Glutamatergic neuron (in vitro differentiated cells): ENCODE measurements around the gene CTXND2. TPM values are rescaled to one million over a fixed set of nuclear protein-coding genes. Genes with fewer than 3 reads are reported as not detected.
"Not testable (repeated sequence)": the region's sequence is repeated elsewhere in the genome, so short reads cannot be mapped to it uniquely, and the experiment has no call there.

Source experiments
- DNase-seq: peaks from one replicate; pipeline ENCODE4 v3.0.0; 2022
- H3K27ac Mint-ChIP-seq: one replicate; pipeline ENCODE4 v1.8.0; 2020; ENCODE audit warnings: mild to moderate bottlenecking, mixed read lengths, inconsistent platforms; ENCODE audit not compliant: unreplicated experiment
- H3K27me3 Mint-ChIP-seq: one replicate; pipeline ENCODE4 v1.8.0; 2020; ENCODE audit warnings: mild to moderate bottlenecking, moderate library complexity, mixed read lengths, inconsistent platforms; ENCODE audit not compliant: unreplicated experiment
- H3K36me3 Mint-ChIP-seq: one replicate; pipeline ENCODE4 v1.8.0; 2020; ENCODE audit warnings: mild to moderate bottlenecking, mixed read lengths, inconsistent platforms; ENCODE audit not compliant: unreplicated experiment
- H3K4me1 Mint-ChIP-seq: one replicate; pipeline ENCODE4 v1.8.0; 2020; ENCODE audit warnings: mild to moderate bottlenecking, low read depth, mixed read lengths, inconsistent platforms; ENCODE audit not compliant: unreplicated experiment
- H3K4me3 Mint-ChIP-seq: one replicate; pipeline ENCODE4 v1.8.0; 2020; ENCODE audit warnings: mild to moderate bottlenecking, mixed read lengths, inconsistent platforms; ENCODE audit not compliant: unreplicated experiment
- H3K9me3 Mint-ChIP-seq: one replicate; pipeline ENCODE4 v1.8.0; 2020; ENCODE audit warnings: mild to moderate bottlenecking, moderate library complexity, mixed read lengths, inconsistent platforms; ENCODE audit not compliant: unreplicated experiment
- CTCF ChIP-seq: fragments of 200-600 bp; sonication (generic); IDR thresholded peaks from one replicate; pipeline ENCODE4 v1.5.0; 2021; ENCODE audit not compliant: partially characterized antibody, unreplicated experiment
- total RNA-seq: library from RNA; stranded (reverse); fragmentation: NEBNext Ultra II Directional; extraction: Animal tissue kit (Norgen Biotek cat#: 25700); gene quantifications from one replicate; pipeline ENCODE4 v1.2.1, GENCODE V29; 2021; ENCODE audit not compliant: unreplicated experiment

CTXND2 gene
- total RNA-seq, 1 donor from 2014 or later, result not detected

DNA sequence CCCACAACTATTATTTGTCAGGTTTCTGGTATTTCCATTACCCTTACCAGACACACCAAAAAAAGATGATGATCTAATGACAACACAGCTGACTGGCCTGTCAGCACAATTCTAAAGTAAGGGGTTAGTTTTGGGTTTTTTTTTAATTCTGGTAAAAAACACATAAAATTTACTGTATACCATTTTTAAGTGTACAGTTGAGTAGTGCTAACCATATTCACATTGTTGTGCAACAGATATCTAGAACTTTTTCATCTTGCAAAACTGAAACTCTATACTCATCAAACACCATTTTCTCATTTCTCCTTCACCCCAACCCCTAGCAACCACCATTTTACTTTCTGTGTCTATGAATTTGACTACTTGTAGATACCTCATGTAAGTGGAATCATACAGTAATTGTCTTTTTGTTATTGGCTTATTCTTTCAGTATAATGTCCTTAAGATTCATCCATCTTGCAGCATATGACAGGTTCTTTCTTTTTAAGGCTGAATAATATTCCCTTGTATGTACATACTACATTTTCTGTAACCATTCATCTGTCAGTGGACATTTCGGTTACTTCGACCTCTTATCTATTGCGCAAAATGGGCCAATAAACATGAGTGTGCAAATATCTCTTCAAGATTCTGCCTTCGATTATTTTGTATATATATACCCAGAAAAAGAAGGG, 40.3 kb upstream of the CTXND2 start:
- no peaks in the 10 kb centered on the region for H3K36me3 Mint-ChIP-seq
- no peak for TF ChIP-seq CTCF
- H3K4me1 Mint-ChIP-seq, result no peaks in the 10 kb centered on the region
- H3K27ac Mint-ChIP-seq, result no peak overlapping the region
- no peak for DNase-seq
- no peaks in the 10 kb centered on the region for H3K27me3 Mint-ChIP-seq
- no peaks in the 10 kb centered on the region for H3K9me3 Mint-ChIP-seq
- H3K4me3 Mint-ChIP-seq, result no peak overlapping the region

DNA sequence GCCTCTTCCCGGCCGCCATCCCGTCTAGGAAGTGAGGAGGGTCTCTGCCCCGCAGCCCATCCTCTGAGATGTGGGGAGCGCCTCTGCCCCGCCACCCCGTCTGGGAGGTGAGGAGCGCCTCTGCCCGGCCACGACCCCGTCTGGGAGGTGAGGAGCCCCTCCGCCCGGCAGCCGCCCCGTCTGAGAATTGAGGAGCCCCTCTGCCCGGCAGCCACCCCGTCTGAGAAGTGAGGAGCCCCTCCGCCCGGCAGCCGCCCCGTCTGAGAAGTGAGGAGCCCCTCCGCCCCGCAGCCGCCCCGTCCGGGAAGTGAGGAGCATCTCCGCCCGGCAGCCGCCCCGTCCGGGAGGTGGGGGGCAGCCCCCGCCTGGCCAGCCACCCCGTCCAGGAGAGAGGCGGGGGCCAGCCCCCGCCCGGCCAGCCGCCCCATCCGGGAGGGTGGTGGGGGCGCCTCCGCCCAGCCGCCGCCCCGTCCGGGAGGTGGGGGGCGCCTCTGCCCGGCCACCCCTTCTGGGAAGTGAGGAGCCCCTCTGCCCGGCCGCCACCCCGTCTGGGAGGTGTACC, 36.1 kb upstream of the CTXND2 start:
- not testable (repeated sequence) for H3K27ac Mint-ChIP-seq, H3K9me3 Mint-ChIP-seq, H3K27me3 Mint-ChIP-seq, DNase-seq, H3K4me3 Mint-ChIP-seq, H3K4me1 Mint-ChIP-seq
- H3K36me3 Mint-ChIP-seq, result peaks cover 22% of the 10 kb centered on the region

GRCh38 chr1:150852734-150853133, 34.2 kb upstream of the CTXND2 start:
- H3K9me3 Mint-ChIP-seq, H3K4me3 Mint-ChIP-seq, H3K4me1 Mint-ChIP-seq, H3K27ac Mint-ChIP-seq, DNase-seq, H3K27me3 Mint-ChIP-seq: not testable (repeated sequence)
- H3K36me3 Mint-ChIP-seq, result peaks cover 22% of the 10 kb centered on the region

DNA sequence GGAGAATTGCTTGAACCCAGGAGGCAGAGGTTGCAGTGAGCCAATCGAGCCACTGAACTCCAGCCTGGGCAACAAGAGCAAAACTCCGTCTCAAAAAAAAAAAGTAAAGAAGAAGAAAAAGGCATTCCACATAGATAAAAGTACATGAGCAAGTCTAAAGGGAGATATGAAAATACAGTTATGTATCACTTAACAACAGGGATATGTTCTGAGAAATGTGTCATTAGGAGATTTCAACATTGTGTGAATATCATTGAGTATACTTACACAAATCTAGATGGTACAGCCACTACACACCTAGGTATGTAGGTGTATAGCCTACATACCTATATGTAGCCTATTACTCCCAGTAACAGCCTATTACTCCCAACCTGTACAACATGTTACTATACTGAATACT, 23.2 kb upstream of the CTXND2 start:
- Mint-ChIP-seq H3K36me3 (no peaks in the 10 kb centered on the region), H3K27ac (no peak overlapping the region), H3K4me3 (no peak overlapping the region), H3K4me1 (no peaks in the 10 kb centered on the region), H3K9me3 (no peaks in the 10 kb centered on the region), H3K27me3 (no peaks in the 10 kb centered on the region)
- DNase-seq, result no peak
- no peak for TF ChIP-seq CTCF

- H3K4me1 Mint-ChIP-seq, DNase-seq, H3K27me3 Mint-ChIP-seq, H3K9me3 Mint-ChIP-seq, H3K36me3 Mint-ChIP-seq, H3K27ac Mint-ChIP-seq, H3K4me3 Mint-ChIP-seq: not testable (repeated sequence)
Measured at GRCh38 chr1:150864200-150864599, 22.7 kb upstream of the CTXND2 start.

DNA sequence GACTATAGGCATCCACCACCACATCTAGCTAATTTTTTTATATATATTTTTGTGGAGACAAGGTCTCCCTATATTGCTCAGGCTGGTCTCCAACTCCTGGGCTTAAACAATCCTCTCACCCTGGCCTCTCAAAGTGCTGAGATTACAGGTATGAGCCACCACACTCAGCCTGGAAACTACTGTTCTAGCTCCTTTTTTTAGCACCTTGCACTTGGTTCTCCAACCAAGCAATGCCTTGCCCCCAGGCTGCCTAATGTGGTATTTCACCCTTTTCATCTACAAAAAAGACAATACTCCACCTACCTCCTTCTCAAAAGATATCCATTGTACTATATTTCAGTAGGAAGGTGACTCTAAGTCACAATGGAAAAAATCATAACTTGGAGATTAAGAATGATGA, 17.3 kb upstream of the CTXND2 start:
- TF ChIP-seq CTCF, result no peak
- H3K4me1 Mint-ChIP-seq, result peaks cover 7% of the 10 kb centered on the region
- peaks cover 4% of the 10 kb centered on the region for H3K27me3 Mint-ChIP-seq
- H3K9me3 Mint-ChIP-seq, result peaks cover 5% of the 10 kb centered on the region
- no peak for DNase-seq
- no peak overlapping the region for H3K4me3 Mint-ChIP-seq
- no peak overlapping the region for H3K27ac Mint-ChIP-seq
- H3K36me3 Mint-ChIP-seq, result no peaks in the 10 kb centered on the region
